Measurements from ENCODE around the gene WDFY4. TPM values are rescaled to one million over a fixed set of nuclear protein-coding genes. Genes with fewer than 3 reads are reported as not detected.

The WDFY4 gene
- total and polyA plus RNA-seq, 2 of the 4 experiments (the other 2 are of a cell fraction) = not detected

GRCh38 chr10:48778193-48778857 is 93.7 kb downstream of the WDFY4 start:
- BruUV-seq (replicated peaks) = no TSS peak
- POLR2A ChIA-PET (ENCODE audit: unreplicated experiment) = no interaction called here

More at GRCh38 chr10:48778193-48778857, 93.7 kb downstream of the WDFY4 start:
- H3K14ac ChIP-seq (replicated peaks; ENCODE audit: low read depth, low read length) = no peak overlapping the region
- no peak overlapping the region for H2BK5ac ChIP-seq (ENCODE audit: low read depth, low read length, poor library complexity, severe bottlenecking)
- no peaks in the 10 kb centered on the region for H3K9me1 ChIP-seq (ENCODE audit: insufficient read depth, low read length)
- H3K18ac ChIP-seq (ENCODE audit: low read depth, low read length) = no peak overlapping the region
- no peak overlapping the region for H2BK15ac ChIP-seq (ENCODE audit: low read depth, low read length)
- CTCF ChIA-PET = no interaction called here
- no peak overlapping the region for H4K5ac ChIP-seq (ENCODE audit: low read depth, low read length)
- 60% methylated on average over 1 of the region's 12 CpGs; no CpG with 5 or more reads in 1 of the 2 experiments for WGBS, 2 experiments (ENCODE audit: extremely low coverage in 2 of 2, insufficient read length in 1 of 2)
- H2AK9ac ChIP-seq (replicated peaks; ENCODE audit: low read depth, low read length, poor library complexity) = no peak overlapping the region
- no peak overlapping the region for H3K23ac ChIP-seq (ENCODE audit: low read depth, low read length)
- no peaks in the 10 kb centered on the region for H3K36me3 ChIP-seq (ENCODE audit: control insufficient read depth, insufficient read depth, low read length)
- H2AFZ ChIP-seq (replicated peaks; ENCODE audit: low read length, poor library complexity) = no peak overlapping the region
- H3K4me2 ChIP-seq (ENCODE audit: low read depth, low read length) = no peak overlapping the region
- TF ChIP-seq BHLHE40 (IDR thresholded peaks at IDR 0.05; ENCODE audit: low read depth, low read length) (no peak), MAZ (IDR thresholded peaks at IDR 0.05; ENCODE audit: borderline replicate concordance, low read depth, low read length) (no peak), ELK1 (IDR thresholded peaks at IDR 0.05; ENCODE audit: borderline replicate concordance, low read depth, low read length) (no peak), MAFK (IDR thresholded peaks at IDR 0.05; ENCODE audit: low read depth, low read length) (no peak), RAD21 (IDR thresholded peaks at IDR 0.05; ENCODE audit: low read length) (no peak), FOS (IDR thresholded peaks at IDR 0.05; ENCODE audit: low read depth, low read length) (no peak), POLR2A (IDR thresholded peaks at IDR 0.05; ENCODE audit: low read depth, low read length) (no peak), USF2 (IDR thresholded peaks at IDR 0.05; ENCODE audit: low read depth, low read length) (no peak), RCOR1 (IDR thresholded peaks at IDR 0.05; ENCODE audit: insufficient replicate concordance, low read length) (no peak), NFE2L2 (IDR thresholded peaks at IDR 0.05; ENCODE audit: low read depth, low read length) (no peak), SMC3 (IDR thresholded peaks at IDR 0.05; ENCODE audit: low read depth, low read length) (no peak), CTCF (conservative IDR thresholded peaks at IDR 0.05; ENCODE audit: low read depth, low read length) (no peak), CHD1 (IDR thresholded peaks at IDR 0.05; ENCODE audit: low read depth, low read length) (no peak), MXI1 (IDR thresholded peaks at IDR 0.05; ENCODE audit: borderline replicate concordance, low read depth, low read length) (no peak), CEBPB (IDR thresholded peaks at IDR 0.05; ENCODE audit: low read depth, low read length) (no peak), RFX5 (IDR thresholded peaks at IDR 0.05; ENCODE audit: low read depth, low read length) (no peak)
- in situ Hi-C loops (cut with MboI; ENCODE audit: low sequenced_read_pairs) (no loop called here), intact Hi-C loops (cut with micrococcal nuclease) (no loop called here), dilution Hi-C loops (cut with HindIII; ENCODE audit: low sequenced_read_pairs, unreplicated experiment) (no loop called here)
- H3K9ac ChIP-seq (ENCODE audit: low read depth, low read length) = no peak overlapping the region
- no peak overlapping the region for H2AK5ac ChIP-seq (ENCODE audit: low read depth, low read length)
- no peak for DNase-seq
- H3K4me3 ChIP-seq (ENCODE audit: insufficient read depth, low read depth, low read length) = no peak overlapping the region
- no peaks in the 10 kb centered on the region for H3K79me1 ChIP-seq (ENCODE audit: low read depth in 1 of 2, low read length in 2 of 2)
- ATAC-seq (ENCODE audit: low read depth) = no peak
- no peak overlapping the region for H2BK20ac ChIP-seq (ENCODE audit: low read depth, low read length)
- H3K27me3 ChIP-seq (ENCODE audit: control insufficient read depth, insufficient read depth, low read length) = no peaks in the 10 kb centered on the region
- H4K20me1 ChIP-seq (ENCODE audit: insufficient read depth, low read length) = no peaks in the 10 kb centered on the region
- H3K27ac ChIP-seq (ENCODE audit: insufficient read depth, low read length) = no peak overlapping the region
- H3K56ac ChIP-seq (ENCODE audit: extremely low read depth, insufficient read depth, low read length) = no peak overlapping the region
- no peak overlapping the region for H4K91ac ChIP-seq (ENCODE audit: insufficient read depth, low read depth, low read length)
- H3K4ac ChIP-seq (ENCODE audit: low read depth, low read length) = no peak overlapping the region
- no peaks in the 10 kb centered on the region for H3K9me3 ChIP-seq (ENCODE audit: control insufficient read depth, insufficient read depth, low read length)
- H2BK120ac ChIP-seq (ENCODE audit: low read depth, low read length) = no peak overlapping the region
- H3K4me1 ChIP-seq (ENCODE audit: control insufficient read depth, insufficient read depth, low read length) = no peaks in the 10 kb centered on the region
- no peak overlapping the region for H4K8ac ChIP-seq (ENCODE audit: low read depth in 2 of 2, low read length in 2 of 2)

Measured in IMR-90 (cell line).